Neural cell (in vitro differentiated cells): Measurements from ENCODE around the gene BMP7. TPM values are rescaled to one million over a fixed set of nuclear protein-coding genes. Genes with fewer than 3 reads are reported as not detected.

Experiments
- H2AFZ ChIP-seq: fragments of 200-600, 300-800 bp; sonication (generic), shearing (Covaris generic); 2 replicates; pipeline ENCODE4 v1.6.0; 2014; ENCODE audit warnings: low read depth, mild to moderate bottlenecking, antibody characterized with exemption, low read length, moderate library complexity
- H3F3A ChIP-seq: fragments of 200-600 bp; shearing (Covaris generic); 2 replicates; pipeline ENCODE4 v1.6.1; 2016; ENCODE audit warnings: mild to moderate bottlenecking, moderate library complexity, mixed read lengths, antibody characterized with exemption, low read length; ENCODE audit not compliant: insufficient read depth, poor library complexity, severe bottlenecking
- H3K27ac ChIP-seq: fragments of 200-600, 300-800 bp; sonication (generic), shearing (Covaris generic); 2 replicates; pipeline ENCODE4 v1.5.1; 2014; ENCODE audit warnings: mild to moderate bottlenecking, low read length, moderate library complexity
- H3K27me3 ChIP-seq: fragments of 300-800, 200-600 bp; sonication (generic), shearing (Covaris generic); 2 replicates; pipeline ENCODE4 v1.6.0; 2014; ENCODE audit warnings: mild to moderate bottlenecking, low read depth, low read length, moderate library complexity; ENCODE audit not compliant: insufficient read depth
- H3K36me3 ChIP-seq: fragments of 300-800, 200-600 bp; sonication (generic), shearing (Covaris generic); 2 replicates; pipeline ENCODE4 v1.5.1; 2014; ENCODE audit warnings: mild to moderate bottlenecking, antibody characterized with exemption, low read length, moderate library complexity; ENCODE audit not compliant: insufficient read depth
- H3K4me2 ChIP-seq: fragments of 300-800, 200-600 bp; sonication (generic), shearing (Covaris generic); 2 replicates; pipeline ENCODE4 v1.6.0; 2014; ENCODE audit warnings: mild to moderate bottlenecking, low read length
- H3K4me3 ChIP-seq: fragments of 300-800, 200-600 bp; sonication (generic), shearing (Covaris generic); 2 replicates; pipeline ENCODE4 v1.5.1; 2014; ENCODE audit warnings: mild to moderate bottlenecking, low read length, moderate library complexity
- H3K79me2 ChIP-seq: fragments of 200-600 bp; shearing (Covaris generic); replicated peaks from 2 replicates; pipeline ENCODE4 v1.6.0; 2014; ENCODE audit warnings: mild to moderate bottlenecking, low read length, moderate library complexity; ENCODE audit not compliant: insufficient read depth
- H3K9ac ChIP-seq: fragments of 300-800, 200-600 bp; sonication (generic), shearing (Covaris generic); 2 replicates; pipeline ENCODE4 v1.6.1; 2016; ENCODE audit warnings: mild to moderate bottlenecking, low read length, mixed read lengths
- H3K9me2 ChIP-seq: fragments of 200-600 bp; shearing (Covaris generic); 2 replicates; pipeline ENCODE4 v1.6.1; 2016; ENCODE audit warnings: mild to moderate bottlenecking, low read length, mixed read lengths; ENCODE audit not compliant: insufficient read depth
- H3K9me3 ChIP-seq: fragments of 200-600, 300-800 bp; sonication (generic), shearing (Covaris generic); 2 replicates; pipeline ENCODE4 v1.6.1; 2016; ENCODE audit warnings: mild to moderate bottlenecking, mixed run types, low read length, moderate library complexity, mixed read lengths
- H4K20me1 ChIP-seq: fragments of 200-600 bp; shearing (Covaris generic); 2 replicates; pipeline ENCODE4 v1.6.1; 2016; ENCODE audit warnings: mild to moderate bottlenecking, mixed run types; ENCODE audit not compliant: insufficient read depth
- EP300 ChIP-seq: fragments of 450-650 bp; conservative IDR thresholded peaks from 2 replicates; pipeline ENCODE4 v1.6.1; 2014; ENCODE audit warnings: antibody characterized with exemption, mild to moderate bottlenecking, moderate library complexity; ENCODE audit not compliant: poor library complexity, severe bottlenecking
- EZH2 ChIP-seq: fragments of 200-600, 300-800 bp; shearing (Covaris generic), sonication (generic); IDR thresholded peaks from 2 replicates; pipeline ENCODE4 v1.6.1; 2014; ENCODE audit warnings: antibody characterized with exemption, low read length, borderline replicate concordance, mild to moderate bottlenecking; ENCODE audit not compliant: insufficient read depth, poor library complexity, severe bottlenecking
- MXI1 ChIP-seq: fragments of 450-650 bp; conservative IDR thresholded peaks from 2 replicates; pipeline ENCODE4 v1.6.1; 2014; ENCODE audit warnings: antibody characterized with exemption, mild to moderate bottlenecking; ENCODE audit not compliant: poor library complexity, severe bottlenecking
- POLR2AphosphoS5 ChIP-seq: IDR thresholded peaks from 2 replicates; pipeline ENCODE4 v1.6.1; 2012
- RAD21 ChIP-seq: fragments of 450-650 bp; conservative IDR thresholded peaks from 2 replicates; pipeline ENCODE4 v1.6.1; 2014; ENCODE audit warnings: antibody characterized with exemption, mild to moderate bottlenecking, moderate library complexity
- SMC3 ChIP-seq: fragments of 450-650 bp; conservative IDR thresholded peaks from 2 replicates; pipeline ENCODE4 v1.6.1; 2014; ENCODE audit warnings: antibody characterized with exemption, mild to moderate bottlenecking, moderate library complexity; ENCODE audit not compliant: poor library complexity
- TAF1 ChIP-seq: IDR thresholded peaks from 2 replicates; pipeline ENCODE4 v1.6.1; 2012; ENCODE audit warnings: low read depth
- polyA plus RNA-seq: library from polyadenylated mRNA; depleted of rRNA; stranded (reverse); fragments of >200 nt; gene quantifications from 2 replicates; pipeline ENCODE4 v1.2.3, GENCODE V29; 2014
- TF ChIP-seq, protein P1 (sequence below): IDR thresholded peaks from 2 replicates; pipeline ENCODE4 v1.6.1; 2012; ENCODE audit warnings: borderline replicate concordance
- TF ChIP-seq, protein P2 (sequence below): fragments of 450-650 bp; IDR thresholded peaks from 2 replicates; pipeline ENCODE4 v1.5.1; 2014; ENCODE audit warnings: antibody characterized with exemption, mild to moderate bottlenecking, moderate library complexity; ENCODE audit not compliant: poor library complexity, severe bottlenecking

Gene BMP7
- polyA plus RNA-seq, 1 donor from 2014 or later: 3.6 TPM

DNA sequence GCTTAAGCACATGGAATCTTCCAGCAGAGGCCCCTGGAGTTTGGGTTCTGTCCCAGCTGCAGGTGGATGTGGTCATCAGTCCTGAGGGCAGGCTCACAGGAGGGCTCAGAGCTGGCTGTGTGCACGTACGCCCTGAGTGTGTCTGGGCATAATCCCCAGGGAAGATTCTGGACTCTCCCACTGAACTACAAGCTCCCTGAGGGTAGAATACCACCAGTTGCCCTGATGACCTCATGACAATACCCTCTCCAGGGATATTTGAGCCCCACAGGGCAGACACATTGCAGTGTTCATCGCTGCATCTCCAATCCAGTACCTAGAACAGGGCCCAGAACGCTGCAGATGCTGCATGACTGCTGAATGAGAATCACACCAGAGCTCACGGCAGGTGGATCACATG, 92.5 kb downstream of the BMP7 start:
- H3K27me3 ChIP-seq: no peaks in the 10 kb centered on the region
- H3K36me3 ChIP-seq: no peaks in the 10 kb centered on the region
- no peak overlapping the region for H3K4me2 ChIP-seq
- H4K20me1 ChIP-seq: no peaks in the 10 kb centered on the region
- H3K9me2 ChIP-seq: no peaks in the 10 kb centered on the region
- H3K79me2 ChIP-seq: no peaks in the 10 kb centered on the region
- H2AFZ ChIP-seq: no peak overlapping the region
- no peaks in the 10 kb centered on the region for H3F3A ChIP-seq
- H3K27ac ChIP-seq: no peak overlapping the region
- H3K9me3 ChIP-seq: no peaks in the 10 kb centered on the region
- H3K9ac ChIP-seq: no peak overlapping the region
- TF ChIP-seq, protein P1, sequence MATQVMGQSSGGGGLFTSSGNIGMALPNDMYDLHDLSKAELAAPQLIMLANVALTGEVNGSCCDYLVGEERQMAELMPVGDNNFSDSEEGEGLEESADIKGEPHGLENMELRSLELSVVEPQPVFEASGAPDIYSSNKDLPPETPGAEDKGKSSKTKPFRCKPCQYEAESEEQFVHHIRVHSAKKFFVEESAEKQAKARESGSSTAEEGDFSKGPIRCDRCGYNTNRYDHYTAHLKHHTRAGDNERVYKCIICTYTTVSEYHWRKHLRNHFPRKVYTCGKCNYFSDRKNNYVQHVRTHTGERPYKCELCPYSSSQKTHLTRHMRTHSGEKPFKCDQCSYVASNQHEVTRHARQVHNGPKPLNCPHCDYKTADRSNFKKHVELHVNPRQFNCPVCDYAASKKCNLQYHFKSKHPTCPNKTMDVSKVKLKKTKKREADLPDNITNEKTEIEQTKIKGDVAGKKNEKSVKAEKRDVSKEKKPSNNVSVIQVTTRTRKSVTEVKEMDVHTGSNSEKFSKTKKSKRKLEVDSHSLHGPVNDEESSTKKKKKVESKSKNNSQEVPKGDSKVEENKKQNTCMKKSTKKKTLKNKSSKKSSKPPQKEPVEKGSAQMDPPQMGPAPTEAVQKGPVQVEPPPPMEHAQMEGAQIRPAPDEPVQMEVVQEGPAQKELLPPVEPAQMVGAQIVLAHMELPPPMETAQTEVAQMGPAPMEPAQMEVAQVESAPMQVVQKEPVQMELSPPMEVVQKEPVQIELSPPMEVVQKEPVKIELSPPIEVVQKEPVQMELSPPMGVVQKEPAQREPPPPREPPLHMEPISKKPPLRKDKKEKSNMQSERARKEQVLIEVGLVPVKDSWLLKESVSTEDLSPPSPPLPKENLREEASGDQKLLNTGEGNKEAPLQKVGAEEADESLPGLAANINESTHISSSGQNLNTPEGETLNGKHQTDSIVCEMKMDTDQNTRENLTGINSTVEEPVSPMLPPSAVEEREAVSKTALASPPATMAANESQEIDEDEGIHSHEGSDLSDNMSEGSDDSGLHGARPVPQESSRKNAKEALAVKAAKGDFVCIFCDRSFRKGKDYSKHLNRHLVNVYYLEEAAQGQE: no peak
- TF ChIP-seq RAD21 (no peak), POLR2AphosphoS5 (no peak), EZH2 (no peak), MXI1 (no peak), SMC3 (no peak), EP300 (no peak), TAF1 (no peak)
- TF ChIP-seq, protein P2, sequence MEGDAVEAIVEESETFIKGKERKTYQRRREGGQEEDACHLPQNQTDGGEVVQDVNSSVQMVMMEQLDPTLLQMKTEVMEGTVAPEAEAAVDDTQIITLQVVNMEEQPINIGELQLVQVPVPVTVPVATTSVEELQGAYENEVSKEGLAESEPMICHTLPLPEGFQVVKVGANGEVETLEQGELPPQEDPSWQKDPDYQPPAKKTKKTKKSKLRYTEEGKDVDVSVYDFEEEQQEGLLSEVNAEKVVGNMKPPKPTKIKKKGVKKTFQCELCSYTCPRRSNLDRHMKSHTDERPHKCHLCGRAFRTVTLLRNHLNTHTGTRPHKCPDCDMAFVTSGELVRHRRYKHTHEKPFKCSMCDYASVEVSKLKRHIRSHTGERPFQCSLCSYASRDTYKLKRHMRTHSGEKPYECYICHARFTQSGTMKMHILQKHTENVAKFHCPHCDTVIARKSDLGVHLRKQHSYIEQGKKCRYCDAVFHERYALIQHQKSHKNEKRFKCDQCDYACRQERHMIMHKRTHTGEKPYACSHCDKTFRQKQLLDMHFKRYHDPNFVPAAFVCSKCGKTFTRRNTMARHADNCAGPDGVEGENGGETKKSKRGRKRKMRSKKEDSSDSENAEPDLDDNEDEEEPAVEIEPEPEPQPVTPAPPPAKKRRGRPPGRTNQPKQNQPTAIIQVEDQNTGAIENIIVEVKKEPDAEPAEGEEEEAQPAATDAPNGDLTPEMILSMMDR: no peak
- H3K4me3 ChIP-seq: no peak overlapping the region

GRCh38 chr20:57173041-57173440, 93.4 kb downstream of the BMP7 start:
- no peak overlapping the region for H3K4me2 ChIP-seq
- no peaks in the 10 kb centered on the region for H3K79me2 ChIP-seq
- H3K9me2 ChIP-seq: no peaks in the 10 kb centered on the region
- H3K4me3 ChIP-seq: no peak overlapping the region
- H3K27ac ChIP-seq: no peak overlapping the region
- no peaks in the 10 kb centered on the region for H3K36me3 ChIP-seq
- no peak overlapping the region for H2AFZ ChIP-seq
- no peaks in the 10 kb centered on the region for H4K20me1 ChIP-seq
- TF ChIP-seq RAD21 (no peak), TAF1 (no peak), MXI1 (no peak), EP300 (no peak), POLR2AphosphoS5 (no peak), EZH2 (no peak), SMC3 (no peak)
- TF ChIP-seq, protein P2: no peak
- TF ChIP-seq, protein P1: no peak
- H3K9me3 ChIP-seq: no peaks in the 10 kb centered on the region
- no peaks in the 10 kb centered on the region for H3F3A ChIP-seq
- no peak overlapping the region for H3K9ac ChIP-seq
- H3K27me3 ChIP-seq: no peaks in the 10 kb centered on the region
